ENCODE results near the gene CCNH. TPM values are rescaled to one million over a fixed set of nuclear protein-coding genes. Genes with fewer than 3 reads are reported as not detected.

Gene CCNH
- total and polyA plus RNA-seq, 9 donors, result 21.7 to 160 (median 44.6) TPM

- TF ChIP-seq POLR2A (IDR thresholded peaks at IDR 0.05) (no peak), EP300 (IDR thresholded peaks at IDR 0.05) (no peak), CTCF (IDR thresholded peaks at IDR 0.05) (no peak)
- H3K4me1 ChIP-seq (ENCODE audit: insufficient read depth), result no peaks in the 10 kb centered on the region
- H3K36me3 ChIP-seq, result no peaks in the 10 kb centered on the region
- intact Hi-C loops (cut with DNase I), result no loop called here
- no peaks in the 10 kb centered on the region for H3K9me3 ChIP-seq
- H3K4me3 ChIP-seq, result no peak overlapping the region
- no peak for DNase-seq
- H3K27me3 ChIP-seq, result no peaks in the 10 kb centered on the region
- H3K27ac ChIP-seq, result no peak overlapping the region
These were observed 8.6 kb upstream of the CCNH start for GRCh38 chr5:87421307-87421706.

- no peaks in the 10 kb centered on the region for H3K27me3 ChIP-seq
- no peak overlapping the region for H3K27ac ChIP-seq
- TF ChIP-seq CTCF (IDR thresholded peaks at IDR 0.05), result no peak
- TF ChIP-seq EP300 (IDR thresholded peaks at IDR 0.05), result no peak
- TF ChIP-seq POLR2A (IDR thresholded peaks at IDR 0.05), result no peak
- no peaks in the 10 kb centered on the region for H3K9me3 ChIP-seq
- intact Hi-C loops (cut with DNase I), result loop anchor here in 1 of 4 donors (10.0 kb wide), 1 partner anchor 154 kb away; the partner anchor contains the start of gene RASA1
- no peaks in the 10 kb centered on the region for H3K36me3 ChIP-seq
- H3K4me1 ChIP-seq (ENCODE audit: insufficient read depth), result no peaks in the 10 kb centered on the region
- H3K4me3 ChIP-seq, result no peak overlapping the region
- no peak for DNase-seq
These were observed 5.8 kb upstream of the CCNH start for GRCh38 chr5:87418506-87418905.

DNA sequence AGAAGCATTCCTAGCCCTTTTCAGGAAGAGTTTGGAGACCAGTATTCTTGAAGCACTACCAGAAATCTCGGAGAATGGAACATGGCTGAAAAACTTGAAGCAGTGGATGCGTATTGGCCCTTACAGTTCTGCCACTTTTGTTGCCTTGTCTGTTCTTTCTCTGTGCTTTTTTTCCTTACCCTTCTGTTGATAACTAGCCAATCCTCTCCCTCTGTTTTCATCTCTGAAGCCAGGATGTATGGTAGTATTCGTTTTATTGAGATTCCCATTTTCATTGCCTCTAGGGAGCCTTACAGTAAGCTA lies 564 bp upstream of the CCNH start:
- Histone ChIP-seq H3K9me3 (no peaks in the 10 kb centered on the region), H3K4me1 (ENCODE audit: insufficient read depth) (no peaks in the 10 kb centered on the region), H3K4me3 (peak overlapping the region; percentile 75), H3K27me3 (no peaks in the 10 kb centered on the region), H3K36me3 (no peaks in the 10 kb centered on the region), H3K27ac (peak overlapping the region in 1 of 2 donors; percentile 95)
- TF ChIP-seq POLR2A (IDR thresholded peaks at IDR 0.05) (no peak), EP300 (IDR thresholded peaks at IDR 0.05) (no peak), CTCF (IDR thresholded peaks at IDR 0.05) (no peak)
- no peak for DNase-seq
- WGBS, 3 donors, result 32% methylated on average over 3 of the region's 3 CpGs
- intact Hi-C loops (cut with DNase I), result loop anchor here in 1 of 4 donors (10.0 kb wide), 1 partner anchor 148 kb away; the partner anchor contains the start of gene RASA1

- Histone ChIP-seq H3K4me1 (ENCODE audit: insufficient read depth) (no peaks in the 10 kb centered on the region), H3K27me3 (no peaks in the 10 kb centered on the region), H3K4me3 (peak overlapping the region; percentile 75), H3K27ac (peak overlapping the region; percentile 95), H3K9me3 (no peaks in the 10 kb centered on the region), H3K36me3 (no peaks in the 10 kb centered on the region)
- 0 to 1% (median 0%) methylated on average over 29 of the region's 29 CpGs for WGBS, 3 donors
- peak in 4 of 5 donors; percentile 13 to 50 (median 24) for DNase-seq
- intact Hi-C loops (cut with DNase I), result loop anchor here in 1 of 4 donors (10.0 kb wide), 1 partner anchor 147 kb away; the partner anchor contains the start of gene RASA1
- TF ChIP-seq POLR2A (IDR thresholded peaks at IDR 0.05), result no peak
- no peak for TF ChIP-seq EP300 (IDR thresholded peaks at IDR 0.05)
- TF ChIP-seq CTCF (IDR thresholded peaks at IDR 0.05), result no peak
These were observed 629 bp downstream of the CCNH start for GRCh38 chr5:87411973-87412629.

All from ovary (tissue), 9 donors.